ENCODE results near the gene ABCG2.

DNA sequence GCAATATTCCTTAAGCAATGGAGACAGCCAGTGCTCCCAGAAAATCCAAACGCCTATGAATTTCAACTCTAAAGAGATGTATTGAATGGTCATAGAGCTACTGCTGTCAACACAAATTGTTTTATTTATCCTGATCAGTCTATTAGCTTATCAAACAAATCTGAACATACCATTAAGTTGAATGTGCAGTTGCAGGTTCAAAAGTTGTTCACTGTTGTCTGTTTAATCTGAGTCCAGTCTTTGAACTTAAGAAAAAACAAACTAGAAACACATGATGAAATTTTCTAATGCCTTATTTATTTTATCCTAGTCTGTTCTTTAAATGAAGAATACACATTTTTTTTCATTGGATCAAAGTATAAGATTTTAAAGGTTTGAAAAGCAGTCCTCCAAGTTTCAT is 77.8 kb downstream of the ABCG2 start:
- TF ChIP-seq POLR2A (IDR thresholded peaks at IDR 0.05) (no peak), EP300 (IDR thresholded peaks at IDR 0.05) (no peak)
- TF ChIP-seq, protein P1, sequence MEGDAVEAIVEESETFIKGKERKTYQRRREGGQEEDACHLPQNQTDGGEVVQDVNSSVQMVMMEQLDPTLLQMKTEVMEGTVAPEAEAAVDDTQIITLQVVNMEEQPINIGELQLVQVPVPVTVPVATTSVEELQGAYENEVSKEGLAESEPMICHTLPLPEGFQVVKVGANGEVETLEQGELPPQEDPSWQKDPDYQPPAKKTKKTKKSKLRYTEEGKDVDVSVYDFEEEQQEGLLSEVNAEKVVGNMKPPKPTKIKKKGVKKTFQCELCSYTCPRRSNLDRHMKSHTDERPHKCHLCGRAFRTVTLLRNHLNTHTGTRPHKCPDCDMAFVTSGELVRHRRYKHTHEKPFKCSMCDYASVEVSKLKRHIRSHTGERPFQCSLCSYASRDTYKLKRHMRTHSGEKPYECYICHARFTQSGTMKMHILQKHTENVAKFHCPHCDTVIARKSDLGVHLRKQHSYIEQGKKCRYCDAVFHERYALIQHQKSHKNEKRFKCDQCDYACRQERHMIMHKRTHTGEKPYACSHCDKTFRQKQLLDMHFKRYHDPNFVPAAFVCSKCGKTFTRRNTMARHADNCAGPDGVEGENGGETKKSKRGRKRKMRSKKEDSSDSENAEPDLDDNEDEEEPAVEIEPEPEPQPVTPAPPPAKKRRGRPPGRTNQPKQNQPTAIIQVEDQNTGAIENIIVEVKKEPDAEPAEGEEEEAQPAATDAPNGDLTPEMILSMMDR (IDR thresholded peaks at IDR 0.05): no peak

Data from suprapubic skin (tissue), 3 donors.